ENCODE data around the gene CYBC1. TPM values are rescaled to one million over a fixed set of nuclear protein-coding genes. Genes with fewer than 3 reads are reported as not detected.

Gene CYBC1
- total and polyA plus RNA-seq, 2 of the 8 experiments (the other 6 are each of a cell fraction or from before 2014, with no cell fraction given) = 74.6 to 81.4 TPM

GRCh38 chr17:82491196-82491530, 40.6 kb upstream of the CYBC1 start (continued):
- TF ChIP-seq CHD7 (IDR thresholded peaks at IDR 0.05; ENCODE audit: insufficient replicate concordance, low read length) (no peak), KDM1A (IDR thresholded peaks at IDR 0.05; ENCODE audit: borderline replicate concordance, low read length) (no peak), CBX8 (IDR thresholded peaks at IDR 0.05; ENCODE audit: borderline replicate concordance, low read depth, low read length) (no peak), RFX5 (IDR thresholded peaks at IDR 0.05; ENCODE audit: borderline replicate concordance, low read depth, low read length) (no peak), KDM4A (IDR thresholded peaks at IDR 0.05; ENCODE audit: low read depth, low read length, severe bottlenecking) (no peak), MAX (IDR thresholded peaks at IDR 0.05) (no peak), NANOG (IDR thresholded peaks at IDR 0.05; ENCODE audit: insufficient read depth, low read depth, low read length, poor library complexity, severe bottlenecking) (no peak)
- TF ChIP-seq, protein P1, sequence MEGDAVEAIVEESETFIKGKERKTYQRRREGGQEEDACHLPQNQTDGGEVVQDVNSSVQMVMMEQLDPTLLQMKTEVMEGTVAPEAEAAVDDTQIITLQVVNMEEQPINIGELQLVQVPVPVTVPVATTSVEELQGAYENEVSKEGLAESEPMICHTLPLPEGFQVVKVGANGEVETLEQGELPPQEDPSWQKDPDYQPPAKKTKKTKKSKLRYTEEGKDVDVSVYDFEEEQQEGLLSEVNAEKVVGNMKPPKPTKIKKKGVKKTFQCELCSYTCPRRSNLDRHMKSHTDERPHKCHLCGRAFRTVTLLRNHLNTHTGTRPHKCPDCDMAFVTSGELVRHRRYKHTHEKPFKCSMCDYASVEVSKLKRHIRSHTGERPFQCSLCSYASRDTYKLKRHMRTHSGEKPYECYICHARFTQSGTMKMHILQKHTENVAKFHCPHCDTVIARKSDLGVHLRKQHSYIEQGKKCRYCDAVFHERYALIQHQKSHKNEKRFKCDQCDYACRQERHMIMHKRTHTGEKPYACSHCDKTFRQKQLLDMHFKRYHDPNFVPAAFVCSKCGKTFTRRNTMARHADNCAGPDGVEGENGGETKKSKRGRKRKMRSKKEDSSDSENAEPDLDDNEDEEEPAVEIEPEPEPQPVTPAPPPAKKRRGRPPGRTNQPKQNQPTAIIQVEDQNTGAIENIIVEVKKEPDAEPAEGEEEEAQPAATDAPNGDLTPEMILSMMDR (IDR thresholded peaks at IDR 0.05; ENCODE audit: control extremely low read depth in 1 of 3, insufficient read depth in 1 of 3, low read depth in 1 of 3, low read length in 3 of 3) = no peak

All from H1 (cell line).